Endothelial cell of umbilical vein (primary cell): ENCODE data around the gene POLR3A. TPM values are rescaled to one million over a fixed set of nuclear protein-coding genes. Genes with fewer than 3 reads are reported as not detected.

Experiments
- BruUV-seq: library from RNA; stranded (reverse); fragments of 400-500 nt; replicated peaks from 2 replicates; lab custom pipeline; 2021; lab: Mats Ljungman, UMichigan
- CTCF ChIA-PET: fragments of 300-600, 350-600 bp; sonication (Branson Sonifier 250); formaldehyde crosslinking; loops from one replicate; lab custom pipeline; 2021; ENCODE audit warnings: antibody characterized with exemption, inconsistent platforms; lab: Charles Lee
- POLR2A ChIA-PET: fragments of 300-600, 350-600 bp; sonication (Branson Sonifier 250); formaldehyde crosslinking; loops from one replicate; lab custom pipeline; 2021; ENCODE audit warnings: antibody characterized with exemption, inconsistent platforms; lab: Charles Lee
- DNase-seq: peaks from one replicate; pipeline ENCODE4 v3.0.0-alpha.2; 2011; ENCODE audit warnings: low read depth, low spot score
- FAIRE-seq: peaks from 2 replicates; lab custom pipeline; 2011; peaks lifted over from hg19 to GRCh38; lab: Jason Lieb, UNC
- H2AFZ ChIP-seq: 2 replicates; pipeline ENCODE4 v1.6.0; 2012; ENCODE audit warnings: low read depth, low read length, control low read depth, inconsistent platforms
- H3K27ac ChIP-seq: 2 replicates; pipeline ENCODE4 v1.5.1; 2011; ENCODE audit warnings: low read depth, mild to moderate bottlenecking, control low read depth, low read length, moderate library complexity; ENCODE audit not compliant: insufficient read depth
- H3K27me3 ChIP-seq, 2 experiments: 2 replicates each; pipeline versions ENCODE4 v1.6.0 to v1.6.1; 2011; ENCODE audit warnings: low read length in 2 of 2, mixed read lengths in 1 of 2; ENCODE audit not compliant: control insufficient read depth in 2 of 2, insufficient read depth in 2 of 2
- H3K36me3 ChIP-seq, 2 experiments: 2 replicates in 1 of 2; 3 replicates in 1 of 2; pipeline ENCODE4 v1.5.1; 2011; ENCODE audit warnings: low read length in 2 of 2, mild to moderate bottlenecking in 1 of 2, moderate library complexity in 1 of 2; ENCODE audit not compliant: control insufficient read depth in 2 of 2, insufficient read depth in 2 of 2; ENCODE audit errors: extremely low read depth in 1 of 2
- H3K4me1 ChIP-seq: 3 replicates; pipeline ENCODE4 v1.5.1; 2011; ENCODE audit warnings: mild to moderate bottlenecking, low read length; ENCODE audit not compliant: control insufficient read depth, insufficient read depth; ENCODE audit errors: extremely low read depth
- H3K4me2 ChIP-seq: 2 replicates; pipeline ENCODE4 v1.6.1; 2011; ENCODE audit warnings: low read length, control low read depth, mixed read lengths; ENCODE audit not compliant: insufficient read depth
- H3K4me3 ChIP-seq, 3 experiments: fragments of 200-600 bp in 1 of 3; sonication (generic), shearing (Covaris generic) in 1 of 3; replicated peaks in 1 of 3; 2 replicates each; pipeline ENCODE4 v1.5.1; 2011 to 2016; ENCODE audit warnings: control low read depth in 3 of 3, low read length in 3 of 3, mild to moderate bottlenecking in 2 of 3, inconsistent platforms in 1 of 3, low read depth in 1 of 3, moderate library complexity in 1 of 3; ENCODE audit not compliant: insufficient read depth in 1 of 3
- H3K79me2 ChIP-seq: 2 replicates; pipeline ENCODE4 v1.6.0; 2012; ENCODE audit warnings: low read length, inconsistent platforms; ENCODE audit not compliant: control insufficient read depth, insufficient read depth
- H3K9ac ChIP-seq: replicated peaks from 2 replicates; pipeline ENCODE3; 2011; ENCODE audit warnings: low read length, control low read depth; ENCODE audit not compliant: insufficient read depth; ENCODE audit errors: extremely low read depth
- H3K9me1 ChIP-seq: replicated peaks from 3 replicates; pipeline ENCODE4 v1.6.0; 2011; ENCODE audit warnings: mild to moderate bottlenecking, low read length; ENCODE audit not compliant: control insufficient read depth, insufficient read depth; ENCODE audit errors: extremely low read depth
- H3K9me3 ChIP-seq: replicated peaks from 2 replicates; pipeline ENCODE4 v1.5.1; 2012; ENCODE audit warnings: low read length, inconsistent platforms; ENCODE audit not compliant: control insufficient read depth, insufficient read depth
- H4K20me1 ChIP-seq: replicated peaks from 2 replicates; pipeline ENCODE3; 2011; ENCODE audit warnings: mild to moderate bottlenecking, low read length; ENCODE audit not compliant: control insufficient read depth, insufficient read depth; ENCODE audit errors: extremely low read depth
- EZH2 ChIP-seq: IDR thresholded peaks from 2 replicates; pipeline ENCODE4 v1.6.1; 2012; ENCODE audit warnings: borderline replicate concordance, low read depth, mild to moderate bottlenecking, moderate library complexity, low read length, inconsistent platforms; ENCODE audit not compliant: severe bottlenecking
- FOS ChIP-seq: IDR thresholded peaks from 2 replicates; pipeline ENCODE4 v1.6.1; 2011; ENCODE audit warnings: mild to moderate bottlenecking, low read length, moderate library complexity, borderline replicate concordance; ENCODE audit not compliant: insufficient read depth
- GATA2 ChIP-seq: IDR thresholded peaks from 2 replicates; pipeline ENCODE4 v1.7.0; 2011; ENCODE audit warnings: low read depth, mild to moderate bottlenecking, moderate library complexity, mixed read lengths, low read length; ENCODE audit not compliant: insufficient read length, insufficient read depth
- JUN ChIP-seq: IDR thresholded peaks from 2 replicates; pipeline ENCODE4 v1.6.1; 2011; ENCODE audit warnings: borderline replicate concordance, low read depth; ENCODE audit not compliant: insufficient read length, insufficient read depth
- MAX ChIP-seq: IDR thresholded peaks from 2 replicates; pipeline ENCODE4 v1.6.1; 2011; ENCODE audit not compliant: insufficient read depth, insufficient read length
- MYC ChIP-seq: IDR thresholded peaks from one replicate; pipeline ENCODE4 v1.6.1; 2011; ENCODE audit warnings: mild to moderate bottlenecking, low read depth, low read length
- POLR2A ChIP-seq: IDR thresholded peaks from 2 replicates; pipeline ENCODE4 v1.6.1; 2012; ENCODE audit warnings: low read depth, mild to moderate bottlenecking, control low read depth, low read length
- POLR2AphosphoS5 ChIP-seq: IDR thresholded peaks from 2 replicates; pipeline ENCODE4 v1.6.1; 2012; ENCODE audit warnings: low read depth, mild to moderate bottlenecking, control low read depth, low read length, moderate library complexity; ENCODE audit not compliant: insufficient read depth
- dilution Hi-C: fragments of 300-500 bp; cut with MboI; formaldehyde crosslinking; loops from one replicate; pipeline ENCODE4 v1.15.0; 2019; ENCODE audit warnings: low sequenced_read_pairs; ENCODE audit not compliant: extremely low pct_ligation_motif_present
- intact Hi-C: fragments of 100-400 bp; cut with micrococcal nuclease; formaldehyde crosslinking; loops from one replicate; pipeline ENCODE4 v1.10.0; 2022
- polyA plus RNA-seq, 4 experiments: library from polyadenylated mRNA; depleted of rRNA in 3 of 4; stranded (reverse) in 3 of 4; unstranded in 1 of 4; fragments of >200 nt; gene quantifications; 2 replicates each; pipeline versions ENCODE4 v1.2.1 to v1.2.3, GENCODE V29; 2011 to 2012; ENCODE audit warnings: missing spikeins in 1 of 4
- total RNA-seq: library from RNA; stranded (reverse); gene quantifications from 2 replicates; pipeline ENCODE4 v1.2.3, GENCODE V29; 2021
- TF ChIP-seq, protein P1 (sequence below), 2 donors: IDR thresholded peaks; 1 replicate in 1 of 2; 2 replicates in 1 of 2; pipeline ENCODE4 v1.5.1; 2011; ENCODE audit warnings: low read length in 2 of 2, mild to moderate bottlenecking in 2 of 2, moderate library complexity in 2 of 2, control low read depth in 1 of 2, inconsistent platforms in 1 of 2, low read depth in 1 of 2; ENCODE audit not compliant: insufficient read depth in 1 of 2; ENCODE audit errors: extremely low read depth in 1 of 2

Gene POLR3A
- total and polyA plus RNA-seq, 2 donors (not counting 3 experiments of a cell fraction or from before 2014, with no cell fraction given), result 9.5 to 25.3 TPM

DNA sequence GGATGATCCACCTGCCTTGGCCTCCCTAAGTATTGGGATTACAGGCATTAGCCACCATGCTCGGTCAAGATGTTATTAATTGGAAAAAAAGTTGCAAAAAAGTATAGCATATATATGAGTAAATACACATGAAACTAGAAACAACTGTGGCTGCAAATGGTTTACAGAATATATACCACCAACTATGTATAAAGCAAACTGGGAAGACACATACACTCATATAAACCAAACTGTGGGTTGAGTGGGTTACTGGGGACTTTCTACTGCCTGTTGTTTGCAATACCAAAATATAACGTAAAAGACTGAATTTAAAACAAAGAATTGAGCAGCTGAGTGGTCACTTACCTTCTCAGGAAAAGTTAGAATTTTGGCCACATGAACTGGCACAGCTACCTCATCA lies 8.1 kb downstream of the POLR3A start:
- ChIA-PET CTCF (interaction anchor here (1.2 kb wide), 1 partner anchor 175 kb away, joined by 3 read pairs; no protein-coding TSS in a partner anchor), POLR2A (no interaction called here)
- H3K9me1 ChIP-seq, result no peaks in the 10 kb centered on the region
- no peaks in the 10 kb centered on the region for H3K79me2 ChIP-seq
- no TSS peak for BruUV-seq
- intact Hi-C loops (no loop called here), dilution Hi-C loops (no loop called here)
- no peaks in the 10 kb centered on the region for H3K9me3 ChIP-seq
- DNase-seq (no peak), FAIRE-seq (no peak)
- H4K20me1 ChIP-seq, result no peaks in the 10 kb centered on the region
- H3K9ac ChIP-seq, result no peak overlapping the region
- TF ChIP-seq JUN, result no peak
- no peak for TF ChIP-seq POLR2A
- no peak for TF ChIP-seq FOS
- TF ChIP-seq MAX, result no peak
- no peak for TF ChIP-seq POLR2AphosphoS5
- no peak for TF ChIP-seq GATA2
- TF ChIP-seq EZH2, result no peak
- TF ChIP-seq MYC, result no peak
- TF ChIP-seq, protein P1, sequence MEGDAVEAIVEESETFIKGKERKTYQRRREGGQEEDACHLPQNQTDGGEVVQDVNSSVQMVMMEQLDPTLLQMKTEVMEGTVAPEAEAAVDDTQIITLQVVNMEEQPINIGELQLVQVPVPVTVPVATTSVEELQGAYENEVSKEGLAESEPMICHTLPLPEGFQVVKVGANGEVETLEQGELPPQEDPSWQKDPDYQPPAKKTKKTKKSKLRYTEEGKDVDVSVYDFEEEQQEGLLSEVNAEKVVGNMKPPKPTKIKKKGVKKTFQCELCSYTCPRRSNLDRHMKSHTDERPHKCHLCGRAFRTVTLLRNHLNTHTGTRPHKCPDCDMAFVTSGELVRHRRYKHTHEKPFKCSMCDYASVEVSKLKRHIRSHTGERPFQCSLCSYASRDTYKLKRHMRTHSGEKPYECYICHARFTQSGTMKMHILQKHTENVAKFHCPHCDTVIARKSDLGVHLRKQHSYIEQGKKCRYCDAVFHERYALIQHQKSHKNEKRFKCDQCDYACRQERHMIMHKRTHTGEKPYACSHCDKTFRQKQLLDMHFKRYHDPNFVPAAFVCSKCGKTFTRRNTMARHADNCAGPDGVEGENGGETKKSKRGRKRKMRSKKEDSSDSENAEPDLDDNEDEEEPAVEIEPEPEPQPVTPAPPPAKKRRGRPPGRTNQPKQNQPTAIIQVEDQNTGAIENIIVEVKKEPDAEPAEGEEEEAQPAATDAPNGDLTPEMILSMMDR (IDR thresholded peaks at IDR 0.05; ENCODE audit: extremely low read depth in 1 of 2, insufficient read depth in 1 of 2, low read depth in 1 of 2, low read length in 2 of 2), result no peak
- no peak overlapping the region for H3K27ac ChIP-seq
- no peak overlapping the region for H2AFZ ChIP-seq
- H3K4me3 ChIP-seq, result no peak overlapping the region
- no peak overlapping the region for H3K4me2 ChIP-seq
- peaks cover 14% of the 10 kb centered on the region for H3K4me1 ChIP-seq
- H3K27me3 ChIP-seq, result no peaks in the 10 kb centered on the region
- H3K36me3 ChIP-seq, result peaks cover 37 to 51% of the 10 kb centered on the region in 2 experiments
